IMR-90 (cell line): ENCODE results near the gene PANK2.

Source experiments
- BHLHE40 ChIP-seq: fragments of 150-350 bp; IDR thresholded peaks from 2 replicates; pipeline ENCODE4 v1.6.1; 2016; ENCODE audit warnings: mild to moderate bottlenecking, low read depth, low read length
- CEBPB ChIP-seq: IDR thresholded peaks from 2 replicates; pipeline ENCODE4 v1.6.1; 2012; ENCODE audit warnings: low read depth, low read length, improper control_type of control experiment
- MAZ ChIP-seq: IDR thresholded peaks from 2 replicates; pipeline ENCODE4 v1.6.1; 2012; ENCODE audit warnings: low read depth, mild to moderate bottlenecking, low read length, improper control_type of control experiment, moderate library complexity, borderline replicate concordance
- MXI1 ChIP-seq: IDR thresholded peaks from 2 replicates; pipeline ENCODE4 v1.6.1; 2012; ENCODE audit warnings: low read depth, mild to moderate bottlenecking, low read length, moderate library complexity, borderline replicate concordance
- POLR2A ChIP-seq: IDR thresholded peaks from 2 replicates; pipeline ENCODE4 v1.6.1; 2012; ENCODE audit warnings: mild to moderate bottlenecking, low read depth, low read length
- RAD21 ChIP-seq: IDR thresholded peaks from 2 replicates; pipeline ENCODE4 v1.6.1; 2012; ENCODE audit warnings: low read length, improper control_type of control experiment
- RCOR1 ChIP-seq: IDR thresholded peaks from 2 replicates; pipeline ENCODE4 v1.6.1; 2012; ENCODE audit warnings: mild to moderate bottlenecking, low read length, improper control_type of control experiment; ENCODE audit not compliant: insufficient replicate concordance
- SMC3 ChIP-seq: fragments of 150-350 bp; IDR thresholded peaks from 2 replicates; pipeline ENCODE4 v1.6.1; 2016; ENCODE audit warnings: low read depth, mild to moderate bottlenecking, antibody characterized with exemption, low read length, moderate library complexity
- TF ChIP-seq, protein P1 (sequence below): conservative IDR thresholded peaks from 2 replicates; pipeline ENCODE4 v1.5.1; 2012; ENCODE audit warnings: mild to moderate bottlenecking, low read depth, low read length, improper control_type of control experiment
- TF ChIP-seq, protein P2 (sequence below): fragments of 150-350 bp; IDR thresholded peaks from 2 replicates; pipeline ENCODE4 v1.6.1; 2017; ENCODE audit warnings: mild to moderate bottlenecking, antibody characterized with exemption, low read length, low read depth
- TF ChIP-seq, protein P3 (sequence below): fragments of 150-350 bp; IDR thresholded peaks from 2 replicates; pipeline ENCODE4 v1.6.1; 2016; ENCODE audit warnings: low read depth, mild to moderate bottlenecking, low read length, moderate library complexity, borderline replicate concordance

DNA sequence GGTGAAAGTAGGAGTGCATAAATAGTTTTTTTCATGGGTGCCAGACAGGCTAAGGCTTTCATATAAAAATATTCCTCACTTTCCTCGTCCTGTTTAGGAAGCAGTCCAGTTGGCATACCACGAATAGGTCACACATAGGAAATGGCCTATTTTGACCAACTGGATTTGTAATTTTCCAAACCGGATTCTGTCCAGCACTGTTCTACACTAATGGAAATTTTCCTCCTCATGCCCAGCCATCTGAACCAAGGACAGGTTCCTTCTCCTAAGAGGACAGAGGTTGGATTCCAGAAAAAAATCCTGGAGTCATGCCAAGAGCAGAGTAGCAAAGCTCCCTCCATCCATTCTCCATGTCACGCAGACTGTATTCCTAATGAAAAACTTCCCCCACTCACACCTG is 43.1 kb downstream of the PANK2 start:
- TF ChIP-seq, protein P1, sequence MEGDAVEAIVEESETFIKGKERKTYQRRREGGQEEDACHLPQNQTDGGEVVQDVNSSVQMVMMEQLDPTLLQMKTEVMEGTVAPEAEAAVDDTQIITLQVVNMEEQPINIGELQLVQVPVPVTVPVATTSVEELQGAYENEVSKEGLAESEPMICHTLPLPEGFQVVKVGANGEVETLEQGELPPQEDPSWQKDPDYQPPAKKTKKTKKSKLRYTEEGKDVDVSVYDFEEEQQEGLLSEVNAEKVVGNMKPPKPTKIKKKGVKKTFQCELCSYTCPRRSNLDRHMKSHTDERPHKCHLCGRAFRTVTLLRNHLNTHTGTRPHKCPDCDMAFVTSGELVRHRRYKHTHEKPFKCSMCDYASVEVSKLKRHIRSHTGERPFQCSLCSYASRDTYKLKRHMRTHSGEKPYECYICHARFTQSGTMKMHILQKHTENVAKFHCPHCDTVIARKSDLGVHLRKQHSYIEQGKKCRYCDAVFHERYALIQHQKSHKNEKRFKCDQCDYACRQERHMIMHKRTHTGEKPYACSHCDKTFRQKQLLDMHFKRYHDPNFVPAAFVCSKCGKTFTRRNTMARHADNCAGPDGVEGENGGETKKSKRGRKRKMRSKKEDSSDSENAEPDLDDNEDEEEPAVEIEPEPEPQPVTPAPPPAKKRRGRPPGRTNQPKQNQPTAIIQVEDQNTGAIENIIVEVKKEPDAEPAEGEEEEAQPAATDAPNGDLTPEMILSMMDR, result no peak
- TF ChIP-seq SMC3 (no peak), RCOR1 (no peak), MXI1 (no peak), MAZ (no peak), POLR2A (no peak), RAD21 (no peak), BHLHE40 (no peak), CEBPB (no peak)
- TF ChIP-seq, protein P2, sequence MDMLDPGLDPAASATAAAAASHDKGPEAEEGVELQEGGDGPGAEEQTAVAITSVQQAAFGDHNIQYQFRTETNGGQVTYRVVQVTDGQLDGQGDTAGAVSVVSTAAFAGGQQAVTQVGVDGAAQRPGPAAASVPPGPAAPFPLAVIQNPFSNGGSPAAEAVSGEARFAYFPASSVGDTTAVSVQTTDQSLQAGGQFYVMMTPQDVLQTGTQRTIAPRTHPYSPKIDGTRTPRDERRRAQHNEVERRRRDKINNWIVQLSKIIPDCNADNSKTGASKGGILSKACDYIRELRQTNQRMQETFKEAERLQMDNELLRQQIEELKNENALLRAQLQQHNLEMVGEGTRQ, result no peak
- TF ChIP-seq, protein P3, sequence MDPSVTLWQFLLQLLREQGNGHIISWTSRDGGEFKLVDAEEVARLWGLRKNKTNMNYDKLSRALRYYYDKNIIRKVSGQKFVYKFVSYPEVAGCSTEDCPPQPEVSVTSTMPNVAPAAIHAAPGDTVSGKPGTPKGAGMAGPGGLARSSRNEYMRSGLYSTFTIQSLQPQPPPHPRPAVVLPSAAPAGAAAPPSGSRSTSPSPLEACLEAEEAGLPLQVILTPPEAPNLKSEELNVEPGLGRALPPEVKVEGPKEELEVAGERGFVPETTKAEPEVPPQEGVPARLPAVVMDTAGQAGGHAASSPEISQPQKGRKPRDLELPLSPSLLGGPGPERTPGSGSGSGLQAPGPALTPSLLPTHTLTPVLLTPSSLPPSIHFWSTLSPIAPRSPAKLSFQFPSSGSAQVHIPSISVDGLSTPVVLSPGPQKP, result no peak
